GM12878 (cell line): ENCODE data around the gene ELOVL5. TPM values are rescaled to one million over a fixed set of nuclear protein-coding genes. Genes with fewer than 3 reads are reported as not detected.

ENCODE experiments used
- ATAC-seq: fragments of 200-7000 bp; cut with Tn5 transposase; 3 replicates; pipeline ENCODE4 v1.9.1; 2020; ENCODE audit warnings: mild to moderate bottlenecking, moderate library complexity
- BruUV-seq: library from RNA; stranded (reverse); fragments of 400-500 nt; replicated peaks from 2 replicates; lab custom pipeline; 2021; lab: Mats Ljungman, UMichigan
- CTCF ChIA-PET: fragments of 300-600 bp; sonication (Branson Sonifier 250); formaldehyde crosslinking; extraction: SDS; loops from one replicate; lab custom pipeline; 2021; ENCODE audit warnings: inconsistent platforms; lab: Yijun Ruan, JAX
- POLR2A ChIA-PET: fragments of 350-600 bp; formaldehyde crosslinking; extraction: SDS; loops from one replicate; lab custom pipeline; 2021; ENCODE audit warnings: inconsistent platforms; lab: Charles Lee
- RAD21 ChIA-PET: fragments of 300-600 bp; sonication (Branson Sonifier 250); formaldehyde crosslinking; loops from one replicate; lab custom pipeline; 2023; ENCODE audit warnings: antibody characterized with exemption; ENCODE audit not compliant: unreplicated experiment; lab: Charles Lee
- SMC1A ChIA-PET: fragments of 300-600 bp; sonication (Branson Sonifier 250); formaldehyde crosslinking; loops from one replicate; lab custom pipeline; 2023; ENCODE audit not compliant: unreplicated experiment, uncharacterized antibody; lab: Charles Lee
- DNase-seq: peaks from one replicate; pipeline ENCODE4 v3.0.0-alpha.2; 2011; ENCODE audit warnings: low read depth, low spot score
- FAIRE-seq: peaks from 3 replicates; lab custom pipeline; 2011; peaks lifted over from hg19 to GRCh38; lab: Jason Lieb, UNC
- H2AFZ ChIP-seq: 2 replicates; pipeline ENCODE4 v1.6.0; 2011; ENCODE audit warnings: low read depth, low read length, control low read depth; ENCODE audit not compliant: control insufficient read depth
- H3K27ac ChIP-seq: 2 replicates; pipeline ENCODE4 v1.5.1; 2011; ENCODE audit warnings: control low read depth; ENCODE audit not compliant: control insufficient read depth, insufficient read depth
- H3K27me3 ChIP-seq, 2 experiments: replicated peaks in 1 of 2; 2 replicates each; pipeline versions ENCODE4 v1.6.0 to v1.6.1; 2011; ENCODE audit warnings: low read length in 1 of 2; ENCODE audit not compliant: control insufficient read depth in 2 of 2, insufficient read depth in 2 of 2
- H3K36me3 ChIP-seq, 2 experiments: 2 replicates each; pipeline ENCODE4 v1.5.1; 2011; ENCODE audit warnings: low read length in 1 of 2; ENCODE audit not compliant: control insufficient read depth in 2 of 2, insufficient read depth in 2 of 2
- H3K4me1 ChIP-seq: 2 replicates; pipeline ENCODE4 v1.6.1; 2011; ENCODE audit warnings: mild to moderate bottlenecking, low read length, moderate library complexity, mixed read lengths; ENCODE audit not compliant: control insufficient read depth, insufficient read depth
- H3K4me2 ChIP-seq: 2 replicates; pipeline ENCODE4 v1.6.0; 2011; ENCODE audit warnings: control low read depth; ENCODE audit not compliant: control insufficient read depth, insufficient read depth
- H3K4me3 ChIP-seq: fragments of 200-600 bp; sonication (generic); 2 replicates; pipeline ENCODE4 v1.5.1; 2016
- H3K79me2 ChIP-seq: 2 replicates; pipeline ENCODE4 v1.6.0; 2011; ENCODE audit warnings: low read length; ENCODE audit not compliant: control insufficient read depth, insufficient read depth
- H3K9ac ChIP-seq: 2 replicates; pipeline ENCODE4 v1.8.0; 2011; ENCODE audit warnings: low read length, control low read depth, mixed read lengths; ENCODE audit not compliant: control insufficient read depth, insufficient read depth
- H3K9me3 ChIP-seq: replicated peaks from 3 replicates; pipeline ENCODE4 v1.5.1; 2011; ENCODE audit warnings: mild to moderate bottlenecking, low read length; ENCODE audit not compliant: control insufficient read depth, insufficient read depth
- H4K20me1 ChIP-seq: 2 replicates; pipeline ENCODE4 v1.6.0; 2011; ENCODE audit not compliant: control insufficient read depth, insufficient read depth
- ASH2L ChIP-seq: fragments of 300-600, 200-600 bp; sonication (generic); IDR thresholded peaks from 2 replicates; pipeline ENCODE4 v1.6.1; 2017; ENCODE audit warnings: low read depth, mild to moderate bottlenecking, borderline replicate concordance
- TARDBP ChIP-seq: IDR thresholded peaks from 2 replicates; pipeline ENCODE4 v1.6.1; 2016; ENCODE audit warnings: borderline replicate concordance
- WGBS: methylation state at CpG from one replicate; pipeline ENCODE4 v1.1.6; 2016; ENCODE audit warnings: low lambda C conversion rate; ENCODE audit not compliant: insufficient replicate concordance, insufficient coverage; ENCODE audit errors: missing lambda C conversion rate; 5-methylcytosine and 5-hydroxymethylcytosine counted together
- in situ Hi-C: fragments of 300-500 bp; cut with MboI; formaldehyde crosslinking; loops from 9 replicates; pipeline ENCODE4 v1.14.3; 2018; ENCODE audit warnings: mixed read lengths
- intact Hi-C: fragments of 100-400 bp; cut with micrococcal nuclease; formaldehyde crosslinking; loops from one replicate; pipeline ENCODE4 v1.14.2; 2022; ENCODE audit not compliant: unreplicated experiment
- polyA plus RNA-seq, 11 experiments: library from polyadenylated mRNA; depleted of rRNA in 4 of 11; unstranded in 6 of 11; stranded (reverse) in 5 of 11; fragments of >200 nt; fragmentation: Nextera tagmentation in 4 of 11; fragmentation: Illumina TruSeq in 1 of 11; extraction: Ambion mirVana in 4 of 11; extraction: Trizol in 1 of 11; gene quantifications; 1 replicate in 1 of 11; 2 replicates in 10 of 11; pipeline versions ENCODE4 v1.2.1 to v1.2.3, GENCODE V29; 2011 to 2016; ENCODE audit warnings: inconsistent platforms in 2 of 11, missing spikeins in 2 of 11, low read depth in 1 of 11
- total RNA-seq, 4 experiments: library from RNA; depleted of rRNA in 3 of 4; stranded (reverse); fragments of >200 nt in 3 of 4; fragmentation: Illumina TruSeq in 1 of 4; extraction: Trizol in 1 of 4; gene quantifications; 2 replicates each; pipeline versions ENCODE4 v1.2.1 to v1.2.3, GENCODE V29; 2013 to 2021
- TF ChIP-seq, protein P1 (sequence below): fragments of 450-650 bp; IDR thresholded peaks from 2 replicates; pipeline ENCODE4 v1.6.1; 2017; ENCODE audit warnings: borderline replicate concordance

Gene ELOVL5
- total and polyA plus RNA-seq, 10 of the 15 experiments (the other 5 are each of a cell fraction or from before 2014, with no cell fraction given) = 156 to 241 (median 196) TPM

- FAIRE-seq = no peak
- ChIA-PET POLR2A (interaction anchor here (1.4 to 2.4 kb wide), 4 partner anchors 8 to 26 kb away, joined by 3 to 16 read pairs (median 5); no protein-coding TSS in a partner anchor), CTCF (interaction anchor here (0.8 to 1.8 kb wide), 7 partner anchors 9 to 90 kb away, joined by 3 to 8 read pairs (median 3); no protein-coding TSS in a partner anchor), SMC1A (interaction anchor here (0.8 to 3.7 kb wide), 18 partner anchors 8 to 162 kb away, joined by 3 to 39 read pairs (median 4); no protein-coding TSS in a partner anchor), RAD21 (interaction anchor here (1.0 to 1.8 kb wide), 3 partner anchors 118 to 133 kb away, joined by 3 to 4 read pairs (median 3); no protein-coding TSS in a partner anchor)
- no peaks in the 10 kb centered on the region for H3K27me3 ChIP-seq
- peaks cover 56% of the 10 kb centered on the region for H3K79me2 ChIP-seq
- in situ Hi-C loops (no loop called here), intact Hi-C loops (no loop called here)
- BruUV-seq = TSS peak; percentile 5
- H2AFZ ChIP-seq = no peak overlapping the region
- no peaks in the 10 kb centered on the region for H4K20me1 ChIP-seq
- no peaks in the 10 kb centered on the region for H3K9me3 ChIP-seq
- no peak overlapping the region for H3K4me2 ChIP-seq
- peaks cover 0 to 5% of the 10 kb centered on the region in 2 experiments; a peak in 2 of 4 replicates for H3K36me3 ChIP-seq
- H3K27ac ChIP-seq = no peak overlapping the region
- TF ChIP-seq, protein P1, sequence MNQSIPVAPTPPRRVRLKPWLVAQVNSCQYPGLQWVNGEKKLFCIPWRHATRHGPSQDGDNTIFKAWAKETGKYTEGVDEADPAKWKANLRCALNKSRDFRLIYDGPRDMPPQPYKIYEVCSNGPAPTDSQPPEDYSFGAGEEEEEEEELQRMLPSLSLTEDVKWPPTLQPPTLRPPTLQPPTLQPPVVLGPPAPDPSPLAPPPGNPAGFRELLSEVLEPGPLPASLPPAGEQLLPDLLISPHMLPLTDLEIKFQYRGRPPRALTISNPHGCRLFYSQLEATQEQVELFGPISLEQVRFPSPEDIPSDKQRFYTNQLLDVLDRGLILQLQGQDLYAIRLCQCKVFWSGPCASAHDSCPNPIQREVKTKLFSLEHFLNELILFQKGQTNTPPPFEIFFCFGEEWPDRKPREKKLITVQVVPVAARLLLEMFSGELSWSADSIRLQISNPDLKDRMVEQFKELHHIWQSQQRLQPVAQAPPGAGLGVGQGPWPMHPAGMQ = no peak
- no peak for TF ChIP-seq ASH2L
- H3K4me1 ChIP-seq = 0 out of 2 replicates have a peak, but pooled peaks cover 2% of the 10 kb centered on the region
- ATAC-seq = no peak
- DNase-seq = no peak
- H3K9ac ChIP-seq = no peak overlapping the region
- WGBS = 93% methylated on average over 2 of the region's 2 CpGs
- no peak overlapping the region for H3K4me3 ChIP-seq
These were observed 27.0 kb downstream of the ELOVL5 start for GRCh38 chr6:53321701-53322100.

DNA sequence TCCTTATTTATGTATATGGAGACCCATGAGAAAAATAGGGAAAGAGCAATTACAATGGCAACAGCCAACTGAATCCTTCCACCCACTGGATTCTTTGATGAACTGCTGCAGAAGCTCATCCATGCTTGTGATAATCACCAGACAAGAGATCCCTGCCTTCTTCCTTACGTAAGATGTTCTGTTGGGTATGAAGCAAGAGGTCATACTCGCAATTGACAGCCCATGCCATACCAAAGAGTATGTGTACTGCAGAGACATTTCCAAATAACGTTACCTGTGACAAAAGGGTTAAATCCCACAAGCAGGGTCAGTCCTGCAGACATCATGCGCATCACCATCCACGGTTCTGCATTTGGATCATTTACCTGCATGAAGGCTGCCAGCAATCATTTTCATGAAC is 27.8 kb downstream of the ELOVL5 start:
- in situ Hi-C loops (no loop called here), intact Hi-C loops (no loop called here)
- Histone ChIP-seq H2AFZ (no peak overlapping the region), H3K9me3 (no peaks in the 10 kb centered on the region), H3K9ac (no peak overlapping the region), H3K36me3 (peaks cover 0 to 4% of the 10 kb centered on the region in 2 experiments; a peak in 2 of 4 replicates), H3K4me1 (0 out of 2 replicates have a peak, but pooled peaks cover 2% of the 10 kb centered on the region), H3K79me2 (peaks cover 57% of the 10 kb centered on the region), H3K27me3 (no peaks in the 10 kb centered on the region), H4K20me1 (no peaks in the 10 kb centered on the region), H3K4me2 (no peak overlapping the region), H3K4me3 (no peak overlapping the region), H3K27ac (no peak overlapping the region)
- ChIA-PET SMC1A (interaction anchor here (0.8 to 3.7 kb wide), 9 partner anchors 10 to 77 kb away, joined by 3 to 39 read pairs (median 9); no protein-coding TSS in a partner anchor), RAD21 (no interaction called here), CTCF (interaction anchor here (0.9 to 1.8 kb wide), 5 partner anchors 10 to 90 kb away, joined by 3 to 8 read pairs (median 3); no protein-coding TSS in a partner anchor)
- ATAC-seq (no peak), FAIRE-seq (no peak), DNase-seq (no peak)
- TF ChIP-seq TARDBP = no peak
- TF ChIP-seq, all 136 proteins: peak for 0
- WGBS = 100% methylated on average over 5 of the region's 5 CpGs
- no TSS peak for BruUV-seq
- POLR2A ChIA-PET = interaction anchor here (2.4 kb wide), 1 partner anchor 12 kb away, joined by 16 read pairs; no protein-coding TSS in a partner anchor
